OCI-LY7 (cell line): ENCODE results near the gene NINJ1. TPM values are rescaled to one million over a fixed set of nuclear protein-coding genes. Genes with fewer than 3 reads are reported as not detected.

Experiments used
- BruUV-seq: library from RNA; stranded (reverse); fragments of 400-500 nt; replicated peaks from 2 replicates; lab custom pipeline; 2021; lab: Mats Ljungman, UMichigan
- CTCF ChIA-PET: fragments of 300-600 bp; sonication (Branson Sonifier 250); formaldehyde crosslinking; loops from one replicate; lab custom pipeline; 2022; ENCODE audit warnings: antibody characterized with exemption; ENCODE audit not compliant: unreplicated experiment; lab: Charles Lee
- POLR2A ChIA-PET: fragments of 300-600 bp; sonication (Branson Sonifier 250); formaldehyde crosslinking; loops from one replicate; lab custom pipeline; 2022; ENCODE audit warnings: antibody characterized with exemption; lab: Charles Lee
- DNase-seq: peaks from one replicate; pipeline ENCODE4 v3.0.0-alpha.2; 2015; ENCODE audit warnings: low spot score
- H2AFZ ChIP-seq: fragments of 200-600 bp; sonication (generic), shearing (Covaris generic); 2 replicates; pipeline ENCODE4 v1.6.1; 2014; ENCODE audit warnings: mild to moderate bottlenecking, antibody characterized with exemption, low read length, moderate library complexity
- H3K27ac ChIP-seq: fragments of 200-600 bp; sonication (generic); 2 replicates; pipeline ENCODE4 v1.5.1; 2014; ENCODE audit warnings: mixed run types, low read depth, mild to moderate bottlenecking, moderate library complexity, low read length, inconsistent platforms; ENCODE audit not compliant: poor library complexity, severe bottlenecking
- H3K36me3 ChIP-seq: fragments of 200-600 bp; sonication (generic); 2 replicates; pipeline ENCODE4 v1.6.1; 2014; ENCODE audit warnings: mild to moderate bottlenecking, antibody characterized with exemption, low read length, moderate library complexity, mixed read lengths; ENCODE audit not compliant: insufficient read depth
- H3K4me1 ChIP-seq: fragments of 200-600 bp; sonication (generic); 2 replicates; pipeline ENCODE4 v1.5.1; 2014; ENCODE audit warnings: mild to moderate bottlenecking, low read length; ENCODE audit not compliant: insufficient read depth, poor library complexity, severe bottlenecking
- H3K4me2 ChIP-seq: fragments of 200-600 bp; sonication (generic); 2 replicates; pipeline ENCODE4 v1.6.1; 2014; ENCODE audit warnings: mild to moderate bottlenecking, low read length
- H3K4me3 ChIP-seq: fragments of 200-600 bp; sonication (generic); 2 replicates; pipeline ENCODE4 v1.5.1; 2014; ENCODE audit warnings: mild to moderate bottlenecking, low read depth, low read length; ENCODE audit not compliant: poor library complexity, severe bottlenecking
- H3K79me2 ChIP-seq: fragments of 200-600 bp; sonication (generic); 2 replicates; pipeline ENCODE4 v1.6.1; 2016; ENCODE audit warnings: low read depth, mild to moderate bottlenecking, low read length, moderate library complexity, mixed read lengths; ENCODE audit not compliant: insufficient read depth
- H3K9me2 ChIP-seq: fragments of 200-600 bp; sonication (generic); 2 replicates; pipeline ENCODE4 v1.6.1; 2016; ENCODE audit warnings: mild to moderate bottlenecking, low read length, mixed read lengths; ENCODE audit not compliant: insufficient read depth
- H3K9me3 ChIP-seq: fragments of 200-600 bp; sonication (generic); 2 replicates; pipeline ENCODE4 v1.6.1; 2014; ENCODE audit warnings: mild to moderate bottlenecking, mixed run types, low read length, mixed read lengths
- H4K20me1 ChIP-seq: fragments of 200-600 bp; sonication (generic); 2 replicates; pipeline ENCODE4 v1.6.1; 2014; ENCODE audit warnings: mild to moderate bottlenecking, antibody characterized with exemption, low read length, moderate library complexity, mixed read lengths; ENCODE audit not compliant: insufficient read depth
- CTCF ChIP-seq: fragments of 200-600 bp; sonication (generic); conservative IDR thresholded peaks from 2 replicates; pipeline ENCODE4 v1.5.1; 2014; ENCODE audit warnings: mild to moderate bottlenecking, antibody characterized with exemption, low read length, moderate library complexity, mixed read lengths
- EZH2phosphoT487 ChIP-seq: fragments of 200-600 bp; sonication (generic); IDR thresholded peaks from 2 replicates; pipeline ENCODE4 v1.6.1; 2018; ENCODE audit warnings: low read depth, borderline replicate concordance, mild to moderate bottlenecking, mixed run types, antibody characterized with exemption, low read length, moderate library complexity, mixed read lengths
- intact Hi-C: fragments of 100-400 bp; cut with micrococcal nuclease; formaldehyde crosslinking; loops from one replicate; pipeline ENCODE4 v1.10.0; 2022; ENCODE audit not compliant: unreplicated experiment
- total RNA-seq, 2 experiments: library from RNA; depleted of rRNA in 1 of 2; stranded (reverse); fragments of >200 nt in 1 of 2; shearing (Covaris generic) in 1 of 2; gene quantifications; 2 replicates each; pipeline ENCODE4 v1.2.3, GENCODE V29; 2014 to 2022

Gene NINJ1
- total RNA-seq, 2 experiments from 2014 or later, result 13.3 to 18.3 TPM

GRCh38 chr9:93159601-93160471 lies 25.8 kb upstream of the NINJ1 start:
- Histone ChIP-seq H3K36me3 (no peaks in the 10 kb centered on the region), H2AFZ (peak overlapping the region; percentile 46; the same call in 1 of the 2 replicates), H3K4me1 (peaks cover 8% of the 10 kb centered on the region), H3K27ac (no peak overlapping the region), H3K9me3 (no peaks in the 10 kb centered on the region), H3K9me2 (no peaks in the 10 kb centered on the region), H3K79me2 (no peaks in the 10 kb centered on the region), H3K4me3 (no peak overlapping the region), H4K20me1 (no peaks in the 10 kb centered on the region), H3K4me2 (peak overlapping the region; percentile 38; the same call in 1 of the 2 replicates)
- ChIA-PET CTCF (interaction anchor here (0.6 kb wide), 1 partner anchor 150 kb away, joined by 3 read pairs; no protein-coding TSS in a partner anchor), POLR2A (no interaction called here)
- intact Hi-C loops, result loop anchor here (1.0 to 10.0 kb wide), 5 partner anchors 101 to 406 kb away; partner anchors contain the start of genes FAM120A and FAM120AOS
- TF ChIP-seq CTCF (peak; percentile 99), EZH2phosphoT487 (no peak)
- DNase-seq, result peak; percentile 84
- no TSS peak for BruUV-seq

- intact Hi-C loops, result loop anchor here (5.0 kb wide), 1 partner anchor 296 kb away; the partner anchor contains the start of genes FAM120A and FAM120AOS
- TF ChIP-seq CTCF (no peak), EZH2phosphoT487 (no peak)
- Histone ChIP-seq H3K9me3 (no peaks in the 10 kb centered on the region), H3K36me3 (no peaks in the 10 kb centered on the region), H3K79me2 (no peaks in the 10 kb centered on the region), H3K27ac (no peak overlapping the region), H3K4me3 (no peak overlapping the region), H2AFZ (no peak overlapping the region), H3K9me2 (no peaks in the 10 kb centered on the region), H3K4me2 (no peak overlapping the region), H3K4me1 (peaks cover 21% of the 10 kb centered on the region), H4K20me1 (no peaks in the 10 kb centered on the region)
- ChIA-PET POLR2A (interaction anchor here (0.9 kb wide), 1 partner anchor 13 kb away, joined by 3 read pairs; no protein-coding TSS in a partner anchor), CTCF (interaction anchor here (0.6 to 0.9 kb wide), 2 partner anchors 136 to 146 kb away, joined by 4 read pairs; no protein-coding TSS in a partner anchor)
- BruUV-seq, result no TSS peak
- no peak for DNase-seq
These were observed 22.5 kb upstream of the NINJ1 start for GRCh38 chr9:93156475-93157008.
